HG02623 (cell line): ENCODE data around the gene BEGAIN.

ENCODE experiments used
- ATAC-seq: cut with Tn5 transposase; IDR thresholded peaks from one replicate; pipeline ENCODE4 v1.9.1; 2021; ENCODE audit warnings: moderate library complexity; ENCODE audit not compliant: unreplicated experiment

BEGAIN gene

DNA sequence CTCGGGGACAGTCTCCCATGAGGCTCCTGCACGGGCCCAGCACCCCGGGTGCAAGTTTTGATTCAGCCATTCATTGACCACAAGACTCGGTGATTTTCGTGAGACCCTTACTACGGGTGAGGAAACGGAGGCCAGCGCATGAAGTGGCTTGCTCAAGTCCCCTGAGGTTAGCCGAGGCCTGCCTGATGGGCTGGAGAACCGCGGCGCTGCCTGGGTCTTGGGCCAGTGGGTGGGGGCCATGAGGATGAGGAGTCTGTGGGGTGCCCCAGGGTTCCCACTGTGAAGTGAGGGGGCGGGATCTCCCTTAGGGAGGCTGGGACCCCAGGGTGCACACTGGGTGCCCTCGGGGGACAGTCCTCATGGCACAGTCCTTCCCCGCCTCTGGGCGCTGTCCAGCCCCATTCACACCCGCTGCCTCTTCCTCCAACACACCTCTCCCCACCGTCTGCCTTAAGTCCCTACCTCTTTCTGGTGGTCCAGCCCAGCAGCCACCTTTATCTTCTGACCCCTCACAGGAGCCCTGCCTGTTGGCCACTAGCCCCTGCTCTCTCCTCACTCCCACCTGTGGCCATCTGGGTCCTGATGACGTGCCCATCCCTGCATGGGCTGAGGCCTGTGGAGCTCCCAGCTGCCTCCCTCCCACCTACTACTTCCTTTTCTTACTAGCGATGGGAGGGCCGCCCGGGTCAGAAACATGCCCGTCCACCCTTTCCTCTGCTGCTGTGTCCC lies 16.3 kb downstream of the BEGAIN start:
- no peak for ATAC-seq

DNA sequence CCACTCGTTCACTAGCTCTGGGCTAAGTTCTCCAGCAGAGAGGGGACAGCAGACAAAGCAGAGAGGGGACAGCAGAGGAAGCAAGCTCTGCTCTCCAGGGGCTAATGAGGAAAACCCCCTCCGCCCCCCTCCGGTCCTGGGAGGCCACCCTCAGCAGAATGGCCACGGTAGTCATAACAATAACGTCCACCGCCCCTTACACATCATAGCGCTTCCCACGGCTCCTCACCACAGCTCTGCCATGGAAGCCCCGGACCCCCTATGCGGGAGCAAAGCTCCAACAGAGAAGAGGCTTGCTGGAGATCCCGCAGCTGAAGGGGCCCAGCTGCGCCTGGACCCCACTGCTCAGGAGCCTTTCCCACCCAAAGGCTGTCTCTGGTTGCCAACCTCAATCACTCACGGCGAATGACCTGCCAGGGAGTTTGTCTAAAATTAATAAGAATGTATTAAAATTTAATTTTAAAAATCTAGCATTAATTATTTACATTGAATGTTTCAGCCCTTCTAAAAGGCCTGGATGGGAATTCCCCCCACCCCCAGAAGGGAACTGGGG lies 17.4 kb downstream of the BEGAIN start:
- no peak for ATAC-seq

DNA sequence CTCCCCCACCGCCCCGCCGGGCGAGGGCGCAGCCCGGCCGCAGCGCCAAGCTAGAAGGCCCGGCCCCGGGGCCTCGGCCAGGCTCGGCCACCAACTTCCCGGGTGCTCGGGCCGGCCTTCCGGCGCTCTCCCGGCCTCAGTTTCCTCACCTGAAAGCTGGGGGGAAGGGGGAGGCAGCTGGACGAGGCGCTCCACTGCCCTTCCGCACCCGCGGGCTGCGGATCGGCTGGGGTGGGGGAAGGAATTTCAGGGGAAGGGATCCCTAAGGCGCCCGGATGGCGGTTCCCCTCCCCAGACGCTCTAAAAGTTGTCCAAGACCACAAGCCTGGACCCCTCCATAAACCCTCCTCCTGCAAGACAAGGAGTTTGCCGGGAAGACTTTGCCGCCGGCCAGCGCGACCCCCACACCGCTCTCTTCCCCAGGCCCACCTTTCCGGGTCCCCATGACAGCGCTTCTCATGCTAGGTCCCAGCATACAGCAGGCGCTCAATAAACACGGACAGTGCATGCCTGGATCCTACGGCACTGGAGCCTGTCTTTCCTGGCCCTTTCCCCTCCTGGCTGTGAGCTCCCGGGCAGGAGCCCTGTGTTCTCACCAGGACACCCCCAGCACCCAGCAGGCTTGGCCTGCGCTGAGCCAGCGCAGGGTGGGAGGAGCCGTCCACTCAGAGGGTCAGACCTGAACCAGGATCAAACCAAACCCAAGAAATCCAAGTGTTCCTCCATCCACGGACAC lies 18.1 kb downstream of the BEGAIN start:
- no peak for ATAC-seq

DNA sequence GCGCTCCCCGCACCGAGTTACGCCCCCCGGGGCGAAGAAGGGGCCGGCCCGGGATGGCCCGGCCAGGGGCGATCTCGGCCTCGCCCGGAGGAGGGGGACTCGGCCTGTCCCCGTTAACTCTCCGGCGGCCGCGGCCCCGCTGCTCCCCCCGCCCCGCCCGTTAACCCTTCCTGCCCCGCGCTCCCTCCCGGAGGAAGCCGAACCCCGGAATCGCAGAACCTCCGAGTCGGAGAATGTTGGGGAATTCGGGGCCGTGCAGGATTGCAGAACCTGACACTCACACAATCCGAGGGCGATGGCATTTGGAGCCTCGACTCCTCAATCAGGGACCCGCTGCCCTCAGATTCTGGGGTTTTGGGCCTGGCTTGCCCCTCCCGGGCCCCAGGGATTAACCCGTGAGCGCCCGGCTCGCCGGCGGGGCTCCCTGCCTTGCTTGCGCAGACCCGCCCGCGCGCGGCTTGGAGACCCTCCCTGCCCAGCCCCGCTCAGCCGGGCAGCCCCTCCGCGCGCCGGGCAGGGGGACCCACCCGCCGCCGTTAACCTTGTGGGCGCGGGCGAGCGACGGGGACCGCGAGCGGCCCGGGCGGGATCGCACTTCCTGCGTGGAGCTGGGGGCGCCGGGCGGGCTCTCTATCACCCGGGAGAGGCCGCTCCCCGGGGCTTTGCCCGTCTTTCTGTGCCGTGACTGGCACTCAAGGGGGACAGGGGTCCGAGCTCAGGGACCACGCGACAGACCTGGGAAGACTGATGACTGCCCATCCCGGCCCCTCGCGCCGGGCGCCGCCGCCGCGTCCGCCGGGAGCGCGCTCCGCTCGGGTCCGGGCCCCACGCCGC lies 18.8 kb downstream of the BEGAIN start:
- ATAC-seq = no peak

- ATAC-seq = no peak
Observed at GRCh38 chr14:100567877-100568163, 19.4 kb downstream of the BEGAIN start.

- no peak for ATAC-seq
Observed at GRCh38 chr14:100567009-100567876, 20.0 kb downstream of the BEGAIN start.

- no peak for ATAC-seq
Observed at GRCh38 chr14:100566586-100566985, 20.6 kb downstream of the BEGAIN start.

GRCh38 chr14:100566119-100566518 lies 21.1 kb downstream of the BEGAIN start:
- no peak for ATAC-seq

DNA sequence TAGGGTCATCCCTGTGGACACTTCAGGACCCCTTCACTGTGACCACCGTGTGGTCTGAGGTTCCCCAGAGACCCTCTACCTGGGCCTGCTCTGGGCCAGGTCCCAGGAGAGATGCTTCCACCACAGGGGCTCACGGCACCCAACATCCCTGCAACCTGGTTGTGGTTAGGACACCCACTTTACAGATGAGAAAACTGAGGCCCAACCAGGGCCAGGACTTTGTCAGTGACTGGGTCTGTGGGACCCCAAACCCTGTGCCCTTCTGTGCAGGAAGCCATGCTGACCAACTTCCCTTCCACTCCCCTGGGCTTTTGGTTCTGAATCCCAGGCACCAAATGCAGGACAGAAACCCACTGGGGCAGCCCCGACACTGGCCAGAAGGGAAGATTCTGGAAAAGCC lies 21.6 kb downstream of the BEGAIN start:
- ATAC-seq = no peak

GRCh38 chr14:100564512-100564911 lies 22.7 kb downstream of the BEGAIN start:
- no peak for ATAC-seq

GRCh38 chr14:100562751-100563150 lies 24.5 kb downstream of the BEGAIN start:
- ATAC-seq = no peak

GRCh38 chr14:100561005-100561404 lies 26.2 kb downstream of the BEGAIN start:
- ATAC-seq = no peak

DNA sequence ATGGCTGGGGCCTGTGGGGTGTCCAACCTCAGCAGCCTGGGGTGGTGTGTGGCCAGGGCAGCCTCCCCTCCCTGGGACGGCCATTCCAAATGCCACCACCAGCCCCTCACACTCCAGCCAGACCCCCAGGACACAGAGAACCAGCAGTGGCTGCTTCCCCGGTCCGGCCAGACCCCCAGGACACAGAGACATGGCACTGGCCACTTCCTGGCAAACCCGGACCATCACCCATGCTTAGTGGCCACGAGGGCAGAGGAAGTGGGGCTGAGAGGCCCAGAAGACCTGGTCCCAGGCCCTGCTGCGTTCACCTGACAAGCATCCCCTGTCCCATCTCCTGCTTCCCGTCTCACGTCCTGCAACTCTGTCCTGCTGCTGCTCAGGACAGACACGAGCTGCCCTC lies 26.7 kb downstream of the BEGAIN start:
- no peak for ATAC-seq

GRCh38 chr14:100559455-100559854 lies 27.8 kb downstream of the BEGAIN start:
- no peak for ATAC-seq

DNA sequence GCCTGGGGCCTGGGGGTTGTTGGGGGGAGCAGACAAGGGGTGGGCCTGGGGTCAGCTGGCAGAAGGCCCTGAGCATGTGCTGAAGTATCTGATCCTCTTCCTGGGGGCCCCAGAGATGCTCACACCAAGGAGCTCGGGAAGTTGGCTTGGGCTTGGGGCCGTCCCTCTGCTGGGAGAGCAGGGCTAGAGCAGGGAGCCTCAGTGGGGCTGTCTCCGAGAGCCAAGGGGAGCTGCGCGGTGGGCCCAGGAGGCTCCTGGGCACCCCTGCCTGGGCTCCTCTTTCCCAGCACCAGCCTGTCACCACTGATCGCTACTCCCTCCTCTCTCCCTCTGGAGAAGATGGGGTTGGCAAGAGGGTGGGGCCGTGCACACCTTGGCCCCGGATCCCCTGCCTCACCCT lies 28.3 kb downstream of the BEGAIN start:
- ATAC-seq = no peak

DNA sequence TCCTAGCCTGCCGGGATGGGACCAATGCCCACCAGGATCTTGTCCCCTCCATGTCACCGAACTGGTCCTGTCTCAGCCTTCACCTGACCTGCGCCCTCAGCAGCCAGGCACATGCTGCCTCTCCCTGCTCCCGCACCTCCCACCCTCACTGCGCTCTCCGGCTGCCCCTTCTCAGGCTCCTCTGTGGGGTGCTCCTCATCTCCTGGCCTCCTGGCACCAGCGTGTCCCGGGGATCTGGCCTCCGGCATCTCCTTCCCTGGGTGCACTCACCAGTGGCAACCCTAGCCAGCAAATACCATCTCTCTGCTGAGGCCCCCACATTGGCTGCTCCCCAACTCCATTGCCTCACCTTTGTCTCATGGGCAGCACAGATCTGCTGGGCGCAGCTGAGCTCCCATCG lies 29.0 kb downstream of the BEGAIN start:
- ATAC-seq = no peak

DNA sequence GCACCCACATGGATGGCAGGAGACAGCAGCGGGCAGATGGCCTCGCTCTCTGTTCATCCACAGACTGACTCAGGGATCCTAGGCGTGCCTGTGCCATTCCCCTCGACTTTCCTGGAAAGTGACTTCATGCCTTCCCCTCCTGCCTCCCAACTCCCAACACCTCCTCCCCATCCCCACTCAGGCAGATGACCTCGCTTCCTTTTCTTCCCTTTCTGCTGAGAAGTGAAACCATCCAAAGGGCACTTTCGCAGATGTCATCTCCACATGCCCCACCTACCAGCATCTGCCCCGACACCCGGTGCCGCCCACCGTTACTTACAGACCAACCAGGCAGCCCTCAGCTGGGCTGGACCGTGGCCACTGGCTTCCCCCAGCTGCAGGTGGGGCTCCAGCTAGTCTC lies 29.6 kb downstream of the BEGAIN start:
- ATAC-seq = no peak

- ATAC-seq = no peak
Observed at GRCh38 chr14:100556936-100557505, 30.2 kb downstream of the BEGAIN start.

DNA sequence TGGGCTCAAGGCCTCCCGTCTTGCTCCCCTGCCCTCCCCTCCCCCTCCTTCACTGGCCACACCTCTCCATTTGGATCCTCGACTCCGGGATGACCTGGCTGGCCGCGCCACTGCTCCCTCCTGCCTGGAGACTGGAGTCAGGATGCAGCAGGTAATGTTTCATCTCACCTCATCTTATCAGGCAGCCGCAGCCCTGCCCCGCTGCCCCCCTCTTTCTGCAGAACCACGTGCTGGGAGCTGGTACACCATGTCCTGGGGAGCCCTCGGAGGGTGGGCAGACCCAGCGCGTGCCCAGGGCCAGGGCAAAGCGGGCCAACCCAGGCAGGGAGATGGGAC lies 31.1 kb downstream of the BEGAIN start:
- no peak for ATAC-seq

DNA sequence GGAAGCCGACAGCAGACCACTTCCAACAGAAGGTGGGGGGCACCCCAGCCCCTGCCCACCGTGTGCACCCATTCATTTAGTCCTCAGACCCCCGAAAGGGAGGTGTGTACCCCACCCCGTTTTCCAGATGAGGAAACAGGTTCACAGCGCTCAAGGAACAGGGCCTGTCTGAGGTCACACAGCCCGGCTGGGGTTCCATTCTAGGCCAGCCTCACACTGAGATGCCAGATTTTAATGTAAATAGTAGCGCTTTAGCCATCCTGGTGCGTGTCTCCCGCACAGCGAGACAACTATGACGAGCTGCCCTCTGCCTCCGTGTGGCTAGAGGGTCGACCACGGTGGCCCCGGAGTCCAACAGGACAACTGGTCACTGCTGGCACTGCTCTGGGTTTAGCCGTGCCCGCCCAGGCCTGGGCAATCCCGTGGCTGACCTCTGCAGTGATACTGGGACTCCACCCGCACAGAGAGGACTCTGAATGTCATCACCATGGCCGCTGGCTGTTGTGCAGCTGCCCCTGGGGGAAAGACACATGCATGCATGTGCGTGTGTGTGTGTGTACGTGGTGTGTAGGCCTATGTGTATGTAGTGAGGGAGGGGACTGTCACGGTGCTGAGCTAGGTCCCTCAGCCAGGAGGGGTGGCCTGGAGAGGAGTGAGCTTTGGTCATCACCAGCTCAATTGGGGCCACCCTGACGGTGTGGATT lies 31.6 kb downstream of the BEGAIN start:
- ATAC-seq = no peak
